Measurements from ENCODE around the gene NPBWR2.
"Not testable (repeated sequence)": the region's sequence is repeated elsewhere in the genome, so short reads cannot be mapped to it uniquely, and the experiment has no call there.

Gene NPBWR2

DNA sequence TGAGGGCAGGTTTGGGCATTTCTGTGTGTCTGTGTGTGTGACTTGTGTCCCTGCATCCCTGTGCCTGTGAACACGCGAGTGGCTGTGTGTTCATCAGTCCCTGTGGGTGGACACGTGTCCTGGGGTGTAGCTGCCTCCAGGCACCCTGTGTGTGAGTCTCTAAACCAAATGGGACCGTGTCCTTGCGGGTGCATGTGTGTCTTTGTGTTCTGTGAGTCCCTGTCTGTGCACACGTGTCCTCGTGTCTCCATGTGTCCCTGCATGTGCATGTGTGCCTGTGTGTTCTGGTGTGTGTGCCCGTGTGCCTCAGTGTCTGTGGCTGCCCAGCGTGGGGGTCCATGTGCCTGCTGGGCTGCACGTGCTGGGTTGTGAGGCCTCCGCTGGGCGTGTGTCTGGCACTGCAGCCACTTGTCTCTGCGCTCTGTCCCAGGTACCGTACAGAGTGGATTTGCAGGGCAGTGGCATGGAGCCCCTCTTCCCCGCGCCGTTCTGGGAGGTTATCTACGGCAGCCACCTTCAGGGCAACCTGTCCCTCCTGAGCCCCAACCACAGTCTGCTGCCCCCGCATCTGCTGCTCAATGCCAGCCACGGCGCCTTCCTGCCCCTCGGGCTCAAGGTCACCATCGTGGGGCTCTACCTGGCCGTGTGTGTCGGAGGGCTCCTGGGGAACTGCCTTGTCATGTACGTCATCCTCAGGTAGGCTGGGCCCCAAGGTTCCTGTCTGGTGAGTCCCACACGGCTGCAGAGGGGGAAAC, 14.9 kb downstream of the NPBWR2 start:
- no peak overlapping the region for H3K4me3 ChIP-seq (ENCODE audit: low read length)
- TF ChIP-seq, protein P1, sequence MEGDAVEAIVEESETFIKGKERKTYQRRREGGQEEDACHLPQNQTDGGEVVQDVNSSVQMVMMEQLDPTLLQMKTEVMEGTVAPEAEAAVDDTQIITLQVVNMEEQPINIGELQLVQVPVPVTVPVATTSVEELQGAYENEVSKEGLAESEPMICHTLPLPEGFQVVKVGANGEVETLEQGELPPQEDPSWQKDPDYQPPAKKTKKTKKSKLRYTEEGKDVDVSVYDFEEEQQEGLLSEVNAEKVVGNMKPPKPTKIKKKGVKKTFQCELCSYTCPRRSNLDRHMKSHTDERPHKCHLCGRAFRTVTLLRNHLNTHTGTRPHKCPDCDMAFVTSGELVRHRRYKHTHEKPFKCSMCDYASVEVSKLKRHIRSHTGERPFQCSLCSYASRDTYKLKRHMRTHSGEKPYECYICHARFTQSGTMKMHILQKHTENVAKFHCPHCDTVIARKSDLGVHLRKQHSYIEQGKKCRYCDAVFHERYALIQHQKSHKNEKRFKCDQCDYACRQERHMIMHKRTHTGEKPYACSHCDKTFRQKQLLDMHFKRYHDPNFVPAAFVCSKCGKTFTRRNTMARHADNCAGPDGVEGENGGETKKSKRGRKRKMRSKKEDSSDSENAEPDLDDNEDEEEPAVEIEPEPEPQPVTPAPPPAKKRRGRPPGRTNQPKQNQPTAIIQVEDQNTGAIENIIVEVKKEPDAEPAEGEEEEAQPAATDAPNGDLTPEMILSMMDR (conservative IDR thresholded peaks at IDR 0.05; ENCODE audit: low read depth, low read length) = no peak
- DNase-seq (ENCODE audit: low read depth) = no peak

DNA sequence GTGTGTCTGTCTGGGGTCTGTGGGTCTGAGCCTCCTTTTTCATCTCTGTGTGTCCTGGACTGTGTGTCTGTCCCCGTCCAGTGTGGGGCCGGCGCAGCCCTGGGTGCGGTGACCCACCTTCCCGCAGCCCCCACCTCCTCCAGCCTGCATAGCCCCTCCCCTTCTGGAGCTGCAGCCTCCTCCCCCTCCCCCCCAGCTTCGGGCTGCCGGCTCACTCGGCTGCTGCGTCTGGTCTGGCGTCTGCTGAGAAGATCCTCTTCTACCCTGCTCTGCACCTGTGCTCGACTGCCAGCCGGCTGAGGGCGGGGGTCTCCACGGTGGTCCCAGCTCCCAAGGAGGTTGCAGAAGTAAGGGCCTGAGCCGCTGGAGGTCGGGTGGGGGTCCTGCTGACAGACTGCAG, 15.6 kb downstream of the NPBWR2 start:
- H3K4me3 ChIP-seq (ENCODE audit: low read length) = no peak overlapping the region
- DNase-seq (ENCODE audit: low read depth) = no peak
- TF ChIP-seq, protein P1 (conservative IDR thresholded peaks at IDR 0.05; ENCODE audit: low read depth, low read length) = no peak

DNA sequence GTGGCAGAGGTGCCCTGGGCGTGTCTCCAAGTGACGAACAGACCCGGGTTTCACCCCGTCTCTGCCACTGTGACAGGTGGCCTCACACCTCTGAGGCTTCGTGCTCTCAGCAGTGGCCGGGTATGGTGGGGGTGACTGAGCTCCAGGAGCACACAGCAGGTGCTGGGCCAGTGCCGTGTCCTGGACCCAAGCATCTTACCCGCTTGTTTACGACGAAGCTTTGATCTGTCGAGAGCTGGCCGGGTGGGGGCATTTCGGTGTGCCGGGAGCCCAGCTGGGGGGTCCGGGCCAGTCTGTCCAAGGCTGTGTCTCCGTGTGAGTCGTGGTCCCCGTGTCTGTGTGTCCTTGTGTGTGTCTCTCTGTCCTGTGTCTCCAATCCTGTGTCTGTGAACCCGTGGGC, 16.0 kb downstream of the NPBWR2 start:
- H3K4me3 ChIP-seq (ENCODE audit: low read length) = no peak overlapping the region
- DNase-seq (ENCODE audit: low read depth) = no peak
- TF ChIP-seq, protein P1 (conservative IDR thresholded peaks at IDR 0.05; ENCODE audit: low read depth, low read length) = no peak

DNA sequence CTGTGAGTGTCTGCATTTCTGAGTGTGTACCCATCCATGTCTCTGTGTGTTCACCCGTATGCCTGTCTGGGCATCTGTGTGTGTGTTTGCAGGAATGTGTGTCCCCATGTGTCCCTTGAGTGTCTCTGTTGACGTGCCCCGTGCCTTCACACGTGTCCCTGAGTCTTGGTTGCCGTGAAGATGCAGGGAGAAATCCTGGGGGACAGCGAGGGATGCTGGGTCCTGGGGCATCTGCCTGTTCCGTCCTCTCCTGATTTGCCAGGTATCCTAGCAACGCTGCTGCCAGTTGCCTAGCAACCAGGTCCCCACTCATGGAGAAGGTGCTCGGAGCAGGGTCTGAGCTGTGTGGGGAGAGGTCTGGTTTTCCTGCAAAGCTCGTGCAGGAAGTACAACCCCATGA, 17.2 kb downstream of the NPBWR2 start:
- H3K4me3 ChIP-seq (ENCODE audit: low read length) = no peak overlapping the region
- no peak for DNase-seq (ENCODE audit: low read depth)
- TF ChIP-seq, protein P1 (conservative IDR thresholded peaks at IDR 0.05; ENCODE audit: low read depth, low read length) = no peak

DNA sequence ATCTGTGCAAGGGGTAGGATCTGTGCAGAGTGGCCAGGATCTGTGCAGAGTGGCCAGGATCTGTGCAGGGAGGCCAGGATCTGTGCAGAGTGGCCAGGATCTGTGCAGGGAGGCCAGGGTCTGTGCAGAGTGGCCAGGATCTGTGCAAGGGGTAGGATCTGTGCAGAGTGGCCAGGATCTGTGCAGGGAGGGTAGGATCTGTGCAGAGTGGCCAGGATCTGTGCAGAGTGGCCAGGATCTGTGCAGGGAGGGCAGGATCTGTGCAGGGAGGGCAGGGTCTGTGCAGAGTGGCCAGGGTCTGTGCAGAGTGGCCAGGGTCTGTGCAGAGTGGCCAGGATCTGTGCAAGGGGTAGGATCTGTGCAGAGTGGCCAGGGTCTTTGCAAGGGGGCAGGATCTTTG, 18.8 kb downstream of the NPBWR2 start:
- not testable (repeated sequence) for H3K4me3 ChIP-seq (ENCODE audit: low read length); DNase-seq (ENCODE audit: low read depth)

DNA sequence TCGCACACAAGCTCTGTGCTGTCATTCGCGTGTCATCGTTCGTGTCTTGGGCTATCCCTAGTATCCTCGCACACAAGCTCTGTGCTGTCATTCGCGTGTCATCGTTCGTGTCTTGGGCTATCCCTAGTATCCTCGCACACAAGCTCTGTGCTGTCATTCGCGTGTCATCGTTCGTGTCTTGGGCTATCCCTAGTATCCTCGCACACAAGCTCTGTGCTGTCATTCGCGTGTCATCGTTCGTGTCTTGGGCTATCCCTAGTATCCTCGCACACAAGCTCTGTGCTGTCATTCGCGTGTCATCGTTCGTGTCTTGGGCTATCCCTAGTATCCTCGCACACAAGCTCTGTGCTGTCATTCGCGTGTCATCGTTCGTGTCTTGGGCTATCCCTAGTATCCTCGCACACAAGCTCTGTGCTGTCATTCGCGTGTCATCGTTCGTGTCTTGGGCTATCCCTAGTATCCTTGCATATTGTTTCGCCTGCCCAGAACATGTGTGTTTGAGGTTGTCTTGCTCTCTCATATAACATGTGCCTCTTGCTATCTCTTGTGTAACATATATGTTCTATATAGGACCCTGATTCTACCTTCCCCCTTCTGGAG, 20.0 kb downstream of the NPBWR2 start:
- not testable (repeated sequence) for H3K4me3 ChIP-seq (ENCODE audit: low read length); DNase-seq (ENCODE audit: low read depth)

DNA sequence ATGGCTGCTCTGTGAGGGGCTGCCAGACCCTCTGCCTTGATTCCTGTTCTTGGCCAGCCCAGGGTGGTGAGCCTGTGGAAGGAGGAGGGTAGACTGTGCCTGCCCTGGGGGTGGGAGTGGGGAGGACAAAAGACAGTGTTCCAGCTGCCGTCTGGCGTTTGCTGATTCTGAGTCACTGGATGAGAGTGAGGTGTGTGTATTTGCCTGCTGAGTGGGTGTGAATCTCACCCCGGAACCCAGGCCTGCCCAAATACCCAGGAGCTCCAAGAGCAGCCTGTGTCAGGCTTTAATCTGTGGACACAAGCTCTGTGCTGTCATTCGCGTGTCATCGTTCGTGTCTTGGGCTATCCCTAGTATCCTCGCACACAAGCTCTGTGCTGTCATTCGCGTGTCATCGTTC, 20.6 kb downstream of the NPBWR2 start:
- DNase-seq (ENCODE audit: low read depth) = no peak
- H3K4me3 ChIP-seq (ENCODE audit: low read length) = no peak overlapping the region
- TF ChIP-seq, protein P1 (conservative IDR thresholded peaks at IDR 0.05; ENCODE audit: low read depth, low read length) = no peak

DNA sequence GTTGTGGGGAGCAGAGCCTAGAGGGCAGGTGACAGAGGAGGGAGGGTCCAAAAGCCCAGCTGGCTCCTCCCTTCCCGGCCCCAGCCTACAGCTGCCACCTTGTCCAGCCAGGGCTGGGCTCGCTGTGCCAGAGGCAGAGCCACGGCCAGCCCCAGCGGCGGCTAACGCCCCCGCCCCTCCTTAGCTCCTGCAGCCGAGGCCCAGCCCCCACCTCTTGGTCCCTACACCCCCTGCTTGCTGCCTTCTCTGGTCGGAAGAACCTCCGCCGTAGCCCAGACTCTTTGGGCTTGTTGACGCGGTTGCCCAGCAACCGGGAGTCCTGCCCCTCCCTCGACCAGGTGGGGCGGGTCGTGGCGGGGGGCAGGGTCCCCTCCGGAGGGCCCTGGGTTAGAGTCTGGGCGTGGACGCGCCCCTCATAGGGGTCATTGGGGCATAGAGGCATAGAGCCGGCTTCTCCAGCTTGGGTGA, 22.6 kb downstream of the NPBWR2 start:
- no peak for DNase-seq (ENCODE audit: low read depth)
- no peak overlapping the region for H3K4me3 ChIP-seq (ENCODE audit: low read length)
- TF ChIP-seq, protein P1 (conservative IDR thresholded peaks at IDR 0.05; ENCODE audit: low read depth, low read length) = no peak
